HepG2 (cell line): ENCODE data around the gene MTHFR.

ENCODE experiments used
- CEBPB ChIP-seq: IDR thresholded peaks from 2 replicates; pipeline ENCODE4 v1.6.1; 2011; ENCODE audit warnings: low read depth, low read length, improper control_type of control experiment, borderline replicate concordance
- EZH2 ChIP-seq: conservative IDR thresholded peaks from 2 replicates; pipeline ENCODE4 v1.6.1; 2012; ENCODE audit warnings: mild to moderate bottlenecking, low read depth, low read length, moderate library complexity
- HDAC2 ChIP-seq: sonication (generic); formaldehyde crosslinking; IDR thresholded peaks from 2 replicates; pipeline ENCODE4 v1.4.0; 2020; ENCODE audit warnings: missing genetic modification reagents
- PRDM15 ChIP-seq: sonication (generic); formaldehyde crosslinking; IDR thresholded peaks from 2 replicates; pipeline ENCODE4 v1.4.0; 2020; ENCODE audit warnings: missing genetic modification reagents
- RELA ChIP-seq: sonication (generic); formaldehyde crosslinking; IDR thresholded peaks from 2 replicates; pipeline ENCODE4 v1.4.0; 2020; ENCODE audit warnings: missing genetic modification reagents
- RFX5 ChIP-seq: IDR thresholded peaks from 2 replicates; pipeline ENCODE4 v1.6.1; 2011; ENCODE audit warnings: low read depth, low read length, improper control_type of control experiment
- SIX1 ChIP-seq: sonication (generic); formaldehyde crosslinking; IDR thresholded peaks from 2 replicates; pipeline ENCODE4 v1.4.0; 2020; ENCODE audit warnings: missing genetic modification reagents, borderline replicate concordance
- SNAPC4 ChIP-seq: sonication (generic); formaldehyde crosslinking; IDR thresholded peaks from 2 replicates; pipeline ENCODE4 v1.4.0; 2020; ENCODE audit warnings: mild to moderate bottlenecking, missing genetic modification reagents
- ZMYM3 ChIP-seq: sonication (generic); formaldehyde crosslinking; IDR thresholded peaks from 2 replicates; pipeline ENCODE4 v1.5.1; 2020; ENCODE audit warnings: mild to moderate bottlenecking, missing genetic modification reagents
- ZNF274 ChIP-seq: sonication (generic); formaldehyde crosslinking; IDR thresholded peaks from 2 replicates; pipeline ENCODE4 v1.5.1; 2020; ENCODE audit warnings: mild to moderate bottlenecking, missing genetic modification reagents
- ZNF484 ChIP-seq: sonication (generic); formaldehyde crosslinking; IDR thresholded peaks from 2 replicates; pipeline ENCODE4 v1.5.1; 2020; ENCODE audit warnings: mild to moderate bottlenecking, low read depth, missing genetic modification reagents, borderline replicate concordance

- no peak for TF ChIP-seq RELA (CRISPR knock-in tag)
- no peak for TF ChIP-seq ZMYM3 (CRISPR knock-in tag)
- no peak for TF ChIP-seq ZNF484 (CRISPR knock-in tag)
- TF ChIP-seq RFX5, result no peak
- TF ChIP-seq HDAC2, result no peak
- TF ChIP-seq ZNF274, result no peak
- TF ChIP-seq SNAPC4 (CRISPR knock-in tag), result no peak
- no peak for TF ChIP-seq SIX1 (CRISPR knock-in tag)
- no peak for TF ChIP-seq PRDM15 (CRISPR knock-in tag)
- TF ChIP-seq CEBPB, result no peak
- TF ChIP-seq EZH2, result no peak
Observed at GRCh38 chr1:11847667-11848372, 42.1 kb upstream of the MTHFR start, which contains the start of gene NPPA.
